Astrocyte (in vitro differentiated cells and primary cell): ENCODE results near the gene EPHB1. TPM values are rescaled to one million over a fixed set of nuclear protein-coding genes. Genes with fewer than 3 reads are reported as not detected.

Experiments used
- DNase-seq: peaks from one replicate; pipeline ENCODE4 v3.0.0-alpha.2; 2010; ENCODE audit warnings: low read depth
- FAIRE-seq: peaks from 2 replicates; lab custom pipeline; 2011; peaks lifted over from hg19 to GRCh38; lab: Jason Lieb, UNC
- H2AFZ ChIP-seq: 2 replicates; pipeline ENCODE4 v1.6.0; 2012; ENCODE audit warnings: low read depth, low read length, inconsistent platforms
- H3K27ac ChIP-seq: 2 replicates; pipeline ENCODE4 v1.5.1; 2011; ENCODE audit warnings: low read depth, low read length, inconsistent platforms
- H3K27me3 ChIP-seq: 2 replicates; pipeline ENCODE4 v1.6.0; 2011; ENCODE audit warnings: low read length, inconsistent platforms; ENCODE audit not compliant: insufficient read depth
- H3K36me3 ChIP-seq: 2 replicates; pipeline ENCODE4 v1.5.1; 2011; ENCODE audit warnings: low read length, inconsistent platforms; ENCODE audit not compliant: insufficient read depth
- H3K4me1 ChIP-seq: 2 replicates; pipeline ENCODE4 v1.5.1; 2011; ENCODE audit warnings: low read length, inconsistent platforms; ENCODE audit not compliant: insufficient read depth
- H3K4me2 ChIP-seq: 2 replicates; pipeline ENCODE4 v1.6.0; 2012; ENCODE audit warnings: low read length, inconsistent platforms
- H3K4me3 ChIP-seq: 2 replicates; pipeline ENCODE4 v1.5.1; 2011; ENCODE audit warnings: low read depth, mild to moderate bottlenecking, low read length, inconsistent platforms; ENCODE audit not compliant: insufficient read depth
- H3K79me2 ChIP-seq: 2 replicates; pipeline ENCODE4 v1.6.0; 2012; ENCODE audit warnings: mild to moderate bottlenecking, low read length, inconsistent platforms; ENCODE audit not compliant: insufficient read depth
- H3K9ac ChIP-seq: 2 replicates; pipeline ENCODE4 v1.6.0; 2012; ENCODE audit warnings: mild to moderate bottlenecking, low read length, inconsistent platforms
- H3K9me3 ChIP-seq: 2 replicates; pipeline ENCODE4 v1.5.1; 2012; ENCODE audit warnings: low read depth, mild to moderate bottlenecking, low read length, inconsistent platforms; ENCODE audit not compliant: insufficient read depth
- H4K20me1 ChIP-seq: 2 replicates; pipeline ENCODE4 v1.6.0; 2012; ENCODE audit warnings: low read length, inconsistent platforms; ENCODE audit not compliant: insufficient read depth
- H3K27ac Mint-ChIP-seq: one replicate; pipeline ENCODE4 v1.8.0; 2021; ENCODE audit warnings: mild to moderate bottlenecking, mixed read lengths; ENCODE audit not compliant: unreplicated experiment
- H3K27me3 Mint-ChIP-seq: one replicate; pipeline ENCODE4 v1.8.0; 2021; ENCODE audit warnings: low read depth, mixed read lengths; ENCODE audit not compliant: unreplicated experiment
- H3K36me3 Mint-ChIP-seq: one replicate; pipeline ENCODE4 v1.8.0; 2021; ENCODE audit warnings: low read depth, mixed read lengths; ENCODE audit not compliant: unreplicated experiment
- H3K4me1 Mint-ChIP-seq: one replicate; pipeline ENCODE4 v1.8.0; 2021; ENCODE audit warnings: low read depth, mixed read lengths; ENCODE audit not compliant: unreplicated experiment
- H3K4me3 Mint-ChIP-seq: one replicate; pipeline ENCODE4 v1.8.0; 2021; ENCODE audit warnings: mild to moderate bottlenecking, moderate library complexity, mixed read lengths; ENCODE audit not compliant: unreplicated experiment
- H3K9me3 Mint-ChIP-seq: one replicate; pipeline ENCODE4 v1.8.0; 2021; ENCODE audit warnings: mild to moderate bottlenecking, mixed read lengths; ENCODE audit not compliant: unreplicated experiment
- EZH2 ChIP-seq: IDR thresholded peaks from 2 replicates; pipeline ENCODE4 v1.6.1; 2012; ENCODE audit warnings: mild to moderate bottlenecking, low read length, inconsistent platforms; ENCODE audit not compliant: insufficient read depth
- total RNA-seq: library from RNA; stranded (reverse); gene quantifications from 2 replicates; pipeline ENCODE4 v1.2.1, GENCODE V29; 2021
- TF ChIP-seq, protein P1 (sequence below): IDR thresholded peaks from 2 replicates; pipeline ENCODE4 v1.5.1; 2011; ENCODE audit warnings: low read depth, mild to moderate bottlenecking, inconsistent platforms, low read length, moderate library complexity; ENCODE audit not compliant: insufficient read depth

Gene EPHB1
- total RNA-seq, 1 donor from 2014 or later = 4.1 TPM

DNA sequence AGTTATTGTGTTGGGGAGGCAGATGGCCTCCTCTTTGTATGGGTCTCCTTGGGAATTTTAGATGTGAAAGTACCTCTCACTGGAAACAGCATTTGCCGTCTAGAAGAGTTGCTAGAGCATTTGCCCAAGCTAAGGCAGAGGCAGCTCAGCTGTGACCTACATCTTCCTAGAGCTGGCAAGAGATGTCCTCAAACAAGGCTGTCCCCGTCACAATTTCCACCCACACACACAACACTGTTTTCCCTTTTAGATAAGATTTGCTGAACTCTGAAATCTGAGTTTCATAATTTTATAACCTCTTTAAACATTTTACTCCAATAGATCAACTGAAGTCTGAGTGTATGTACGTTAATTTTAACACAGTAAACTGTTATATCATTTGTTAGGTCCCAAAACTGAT, 352.6 kb downstream of the EPHB1 start:
- no peaks in the 10 kb centered on the region for H3K9me3 ChIP-seq
- no peak overlapping the region for H2AFZ ChIP-seq
- DNase-seq (no peak), FAIRE-seq (no peak)
- H3K9ac ChIP-seq = no peak overlapping the region
- Mint-ChIP-seq H3K4me1 (no peaks in the 10 kb centered on the region), H3K4me3 (no peak overlapping the region), H3K36me3 (no peaks in the 10 kb centered on the region), H3K27ac (no peak overlapping the region), H3K27me3 (peaks cover 12% of the 10 kb centered on the region), H3K9me3 (no peaks in the 10 kb centered on the region)
- no peaks in the 10 kb centered on the region for H3K27me3 ChIP-seq
- H3K27ac ChIP-seq = no peak overlapping the region
- no peak overlapping the region for H3K4me3 ChIP-seq
- H3K79me2 ChIP-seq = no peaks in the 10 kb centered on the region
- no peaks in the 10 kb centered on the region for H3K36me3 ChIP-seq
- H4K20me1 ChIP-seq = no peaks in the 10 kb centered on the region
- no peak overlapping the region for H3K4me2 ChIP-seq
- H3K4me1 ChIP-seq = no peaks in the 10 kb centered on the region
- no peak for TF ChIP-seq EZH2
- TF ChIP-seq, protein P1, sequence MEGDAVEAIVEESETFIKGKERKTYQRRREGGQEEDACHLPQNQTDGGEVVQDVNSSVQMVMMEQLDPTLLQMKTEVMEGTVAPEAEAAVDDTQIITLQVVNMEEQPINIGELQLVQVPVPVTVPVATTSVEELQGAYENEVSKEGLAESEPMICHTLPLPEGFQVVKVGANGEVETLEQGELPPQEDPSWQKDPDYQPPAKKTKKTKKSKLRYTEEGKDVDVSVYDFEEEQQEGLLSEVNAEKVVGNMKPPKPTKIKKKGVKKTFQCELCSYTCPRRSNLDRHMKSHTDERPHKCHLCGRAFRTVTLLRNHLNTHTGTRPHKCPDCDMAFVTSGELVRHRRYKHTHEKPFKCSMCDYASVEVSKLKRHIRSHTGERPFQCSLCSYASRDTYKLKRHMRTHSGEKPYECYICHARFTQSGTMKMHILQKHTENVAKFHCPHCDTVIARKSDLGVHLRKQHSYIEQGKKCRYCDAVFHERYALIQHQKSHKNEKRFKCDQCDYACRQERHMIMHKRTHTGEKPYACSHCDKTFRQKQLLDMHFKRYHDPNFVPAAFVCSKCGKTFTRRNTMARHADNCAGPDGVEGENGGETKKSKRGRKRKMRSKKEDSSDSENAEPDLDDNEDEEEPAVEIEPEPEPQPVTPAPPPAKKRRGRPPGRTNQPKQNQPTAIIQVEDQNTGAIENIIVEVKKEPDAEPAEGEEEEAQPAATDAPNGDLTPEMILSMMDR = no peak

DNA sequence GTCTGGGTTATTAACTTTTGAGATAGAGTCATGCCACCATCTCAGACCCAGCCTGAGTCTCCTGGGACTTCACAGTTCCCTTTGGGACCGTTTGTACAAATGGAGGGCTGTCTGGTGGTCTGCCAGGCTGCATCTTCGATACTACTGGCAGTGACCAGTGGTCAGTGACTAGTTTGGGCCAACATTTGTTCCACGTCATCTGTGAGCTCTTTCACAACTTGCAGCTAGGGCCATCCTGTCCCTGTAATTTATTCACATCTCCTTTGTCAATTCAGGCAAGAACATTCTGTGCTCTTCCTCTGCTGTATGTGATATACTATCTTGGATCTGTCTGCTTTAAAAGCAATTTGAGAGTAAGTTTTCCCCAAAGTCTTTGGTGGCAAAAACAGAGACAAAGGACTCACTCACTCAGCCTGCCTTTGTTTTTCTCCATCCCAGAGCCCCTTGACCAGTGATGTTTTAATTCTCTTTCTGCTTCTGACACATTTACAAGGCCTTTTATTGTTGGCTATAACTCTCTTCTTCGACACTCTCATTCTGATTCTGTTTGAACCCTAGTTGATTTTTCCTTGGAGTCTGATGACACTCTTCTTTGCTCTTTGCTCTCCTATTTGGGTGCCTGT, 353.4 kb downstream of the EPHB1 start:
- FAIRE-seq (no peak), DNase-seq (no peak)
- no peak overlapping the region for H3K9ac ChIP-seq
- no peaks in the 10 kb centered on the region for H3K9me3 Mint-ChIP-seq
- H3K4me1 ChIP-seq = no peaks in the 10 kb centered on the region
- H3K4me2 ChIP-seq = no peak overlapping the region
- H3K4me3 ChIP-seq = no peak overlapping the region
- no peak for TF ChIP-seq EZH2
- TF ChIP-seq, protein P1 = no peak
- no peak overlapping the region for H3K4me3 Mint-ChIP-seq
- H3K36me3 Mint-ChIP-seq = no peaks in the 10 kb centered on the region
- no peaks in the 10 kb centered on the region for H4K20me1 ChIP-seq
- H3K79me2 ChIP-seq = no peaks in the 10 kb centered on the region
- no peaks in the 10 kb centered on the region for H3K36me3 ChIP-seq
- H3K4me1 Mint-ChIP-seq = no peaks in the 10 kb centered on the region
- H2AFZ ChIP-seq = no peak overlapping the region
- no peak overlapping the region for H3K27ac Mint-ChIP-seq
- no peaks in the 10 kb centered on the region for H3K27me3 ChIP-seq
- H3K27ac ChIP-seq = no peak overlapping the region
- no peaks in the 10 kb centered on the region for H3K9me3 ChIP-seq
- peaks cover 14% of the 10 kb centered on the region for H3K27me3 Mint-ChIP-seq
